Gastrocnemius medialis (tissue), 4 donors: ENCODE data around the gene DOCK3.
"Not testable (repeated sequence)": the region's sequence is repeated elsewhere in the genome, so short reads cannot be mapped to it uniquely, and the experiment has no call there.

ENCODE experiments used
- POLR2A ChIP-seq, 2 donors: fragments of 450-650 bp; IDR thresholded peaks; one replicate each; pipeline ENCODE4 v1.6.1; 2017; ENCODE audit warnings: antibody characterized with exemption in 2 of 2, mild to moderate bottlenecking in 2 of 2, moderate library complexity in 2 of 2
- TF ChIP-seq, protein P1 (sequence below), 5 experiments: fragments of 450-650 bp in 3 of 5; fragments of 200-600 bp in 2 of 5; sonication (generic) in 2 of 5; IDR thresholded peaks in 4 of 5; conservative IDR thresholded peaks in 1 of 5; 1 replicate in 4 of 5; 2 replicates in 1 of 5; pipeline ENCODE4 v1.5.1; 2016 to 2019; ENCODE audit warnings: antibody characterized with exemption in 5 of 5, mild to moderate bottlenecking in 3 of 5, moderate library complexity in 3 of 5

DNA sequence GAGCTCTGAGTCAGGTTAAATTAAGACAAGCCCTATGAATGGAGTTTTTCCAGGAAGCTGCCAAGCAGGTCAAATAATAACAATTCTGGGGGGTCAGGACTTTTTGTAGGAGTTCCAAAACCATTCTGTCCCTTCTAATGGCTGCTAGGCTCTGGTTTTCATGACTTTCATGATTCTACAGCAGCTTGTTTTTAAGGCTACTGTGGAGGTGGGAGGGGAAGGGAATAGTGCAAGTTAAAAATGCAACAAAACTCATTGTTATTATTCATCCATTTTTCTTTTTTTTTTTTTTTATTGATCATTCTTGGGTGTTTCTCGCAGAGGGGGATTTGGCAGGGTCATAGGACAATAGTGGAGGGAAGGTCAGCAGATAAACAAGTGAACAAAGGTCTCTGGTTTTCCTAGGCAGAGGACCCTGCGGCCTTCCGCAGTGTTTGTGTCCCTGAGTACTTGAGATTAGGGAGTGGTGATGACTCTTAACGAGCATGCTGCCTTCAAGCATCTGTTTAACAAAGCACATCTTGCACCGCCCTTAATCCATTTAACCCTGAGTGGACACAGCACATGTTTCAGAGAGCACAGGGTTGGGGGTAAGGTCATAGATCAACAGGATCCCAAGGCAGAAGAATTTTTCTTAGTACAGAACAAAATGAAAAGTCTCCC lies 633.3 kb downstream of the DOCK3 start:
- TF ChIP-seq, protein P1, sequence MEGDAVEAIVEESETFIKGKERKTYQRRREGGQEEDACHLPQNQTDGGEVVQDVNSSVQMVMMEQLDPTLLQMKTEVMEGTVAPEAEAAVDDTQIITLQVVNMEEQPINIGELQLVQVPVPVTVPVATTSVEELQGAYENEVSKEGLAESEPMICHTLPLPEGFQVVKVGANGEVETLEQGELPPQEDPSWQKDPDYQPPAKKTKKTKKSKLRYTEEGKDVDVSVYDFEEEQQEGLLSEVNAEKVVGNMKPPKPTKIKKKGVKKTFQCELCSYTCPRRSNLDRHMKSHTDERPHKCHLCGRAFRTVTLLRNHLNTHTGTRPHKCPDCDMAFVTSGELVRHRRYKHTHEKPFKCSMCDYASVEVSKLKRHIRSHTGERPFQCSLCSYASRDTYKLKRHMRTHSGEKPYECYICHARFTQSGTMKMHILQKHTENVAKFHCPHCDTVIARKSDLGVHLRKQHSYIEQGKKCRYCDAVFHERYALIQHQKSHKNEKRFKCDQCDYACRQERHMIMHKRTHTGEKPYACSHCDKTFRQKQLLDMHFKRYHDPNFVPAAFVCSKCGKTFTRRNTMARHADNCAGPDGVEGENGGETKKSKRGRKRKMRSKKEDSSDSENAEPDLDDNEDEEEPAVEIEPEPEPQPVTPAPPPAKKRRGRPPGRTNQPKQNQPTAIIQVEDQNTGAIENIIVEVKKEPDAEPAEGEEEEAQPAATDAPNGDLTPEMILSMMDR (IDR thresholded peaks at IDR 0.05 in 4 of 5, conservative IDR thresholded peaks at IDR 0.05 in 1 of 5) = not testable (repeated sequence)
- TF ChIP-seq POLR2A (IDR thresholded peaks at IDR 0.05) = not testable (repeated sequence)
